ENCODE data around the gene SPTB.

The SPTB gene

DNA sequence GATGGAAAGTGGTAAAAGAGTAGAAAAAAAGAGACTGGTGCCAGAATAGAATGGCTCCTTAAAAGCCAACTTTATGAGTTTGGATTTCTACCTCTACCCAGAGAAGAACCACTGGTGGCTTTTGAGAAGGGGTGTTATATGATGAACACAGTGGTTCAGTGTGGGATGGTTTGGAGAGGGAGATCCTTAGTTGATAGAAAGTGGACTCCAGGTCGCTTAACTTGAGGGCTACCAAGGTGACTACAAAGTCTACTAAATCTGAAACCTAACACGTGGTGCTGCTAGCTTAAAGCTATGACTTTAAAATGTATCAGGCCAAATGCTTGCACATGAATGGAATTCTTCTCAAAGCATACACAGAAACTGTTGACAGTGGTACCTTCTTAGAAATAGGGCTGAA, 8.4 kb downstream of the SPTB start:
- no peak overlapping the region for H3K4me3 ChIP-seq (ENCODE audit: low read length)
- no peak for DNase-seq (ENCODE audit: low read depth)
- TF ChIP-seq, protein P1, sequence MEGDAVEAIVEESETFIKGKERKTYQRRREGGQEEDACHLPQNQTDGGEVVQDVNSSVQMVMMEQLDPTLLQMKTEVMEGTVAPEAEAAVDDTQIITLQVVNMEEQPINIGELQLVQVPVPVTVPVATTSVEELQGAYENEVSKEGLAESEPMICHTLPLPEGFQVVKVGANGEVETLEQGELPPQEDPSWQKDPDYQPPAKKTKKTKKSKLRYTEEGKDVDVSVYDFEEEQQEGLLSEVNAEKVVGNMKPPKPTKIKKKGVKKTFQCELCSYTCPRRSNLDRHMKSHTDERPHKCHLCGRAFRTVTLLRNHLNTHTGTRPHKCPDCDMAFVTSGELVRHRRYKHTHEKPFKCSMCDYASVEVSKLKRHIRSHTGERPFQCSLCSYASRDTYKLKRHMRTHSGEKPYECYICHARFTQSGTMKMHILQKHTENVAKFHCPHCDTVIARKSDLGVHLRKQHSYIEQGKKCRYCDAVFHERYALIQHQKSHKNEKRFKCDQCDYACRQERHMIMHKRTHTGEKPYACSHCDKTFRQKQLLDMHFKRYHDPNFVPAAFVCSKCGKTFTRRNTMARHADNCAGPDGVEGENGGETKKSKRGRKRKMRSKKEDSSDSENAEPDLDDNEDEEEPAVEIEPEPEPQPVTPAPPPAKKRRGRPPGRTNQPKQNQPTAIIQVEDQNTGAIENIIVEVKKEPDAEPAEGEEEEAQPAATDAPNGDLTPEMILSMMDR (conservative IDR thresholded peaks at IDR 0.05; ENCODE audit: low read length), result no peak

DNA sequence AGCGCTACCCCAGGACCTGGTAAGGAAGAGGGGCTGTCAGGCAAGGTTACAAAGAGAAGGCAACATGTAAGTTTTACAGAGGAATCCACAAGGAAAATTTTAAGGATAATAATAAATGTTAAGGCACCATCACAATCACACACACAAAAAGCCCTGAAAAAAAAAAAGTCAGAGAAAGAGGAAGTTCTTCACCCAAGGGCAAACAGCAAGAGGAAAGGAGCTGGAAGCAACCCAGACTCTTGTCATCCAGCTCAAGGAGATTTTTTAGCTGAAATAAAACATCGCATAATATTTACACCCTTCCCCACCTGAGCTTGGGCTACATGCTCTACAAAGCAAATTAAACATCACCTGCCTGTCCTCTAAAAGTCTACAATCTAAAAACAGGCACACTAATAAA, 9.5 kb downstream of the SPTB start:
- no peak overlapping the region for H3K4me3 ChIP-seq (ENCODE audit: low read length)
- no peak for DNase-seq (ENCODE audit: low read depth)
- TF ChIP-seq, protein P1 (conservative IDR thresholded peaks at IDR 0.05; ENCODE audit: low read length), result no peak

DNA sequence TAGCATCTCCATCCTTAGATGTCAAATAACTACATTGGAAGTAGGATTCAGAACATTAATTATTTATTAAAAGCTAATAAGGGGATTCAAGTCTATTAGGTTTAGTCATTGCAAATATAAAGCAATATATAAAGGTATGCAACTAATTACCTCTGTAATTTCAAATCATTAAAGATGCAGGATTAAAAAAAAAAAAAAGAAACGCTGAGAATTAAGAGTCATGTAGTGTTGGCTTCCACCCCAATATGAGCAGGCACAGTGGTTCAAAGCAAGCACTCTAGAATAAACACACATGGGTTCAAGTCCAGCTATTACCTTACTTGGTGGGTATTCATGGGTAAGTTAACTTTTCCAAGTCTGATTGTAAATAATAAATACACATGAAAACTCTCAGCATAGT, 10.9 kb downstream of the SPTB start:
- H3K4me3 ChIP-seq (ENCODE audit: low read length), result no peak overlapping the region
- DNase-seq (ENCODE audit: low read depth), result no peak
- TF ChIP-seq, protein P1 (conservative IDR thresholded peaks at IDR 0.05; ENCODE audit: low read length), result no peak

DNA sequence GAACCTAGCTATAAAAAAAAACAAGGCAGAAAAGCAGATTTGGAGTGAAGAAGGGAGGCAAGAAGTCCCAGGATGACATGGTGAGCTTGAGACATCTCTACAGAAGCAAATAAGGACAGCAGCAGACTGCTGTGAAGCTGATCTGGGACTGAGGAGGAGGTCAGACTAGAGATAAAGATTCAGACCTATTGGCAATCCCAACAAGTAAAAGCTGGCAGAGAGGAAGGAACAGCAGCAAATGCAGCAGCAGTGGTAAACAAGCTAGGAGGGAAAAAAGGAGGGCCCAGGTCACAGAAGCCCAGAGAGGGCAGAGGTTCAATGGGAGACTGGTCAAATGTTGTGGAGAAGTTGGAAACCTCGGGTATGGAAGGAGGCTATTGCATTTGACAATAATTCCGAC, 11.3 kb downstream of the SPTB start:
- TF ChIP-seq, protein P1 (conservative IDR thresholded peaks at IDR 0.05; ENCODE audit: low read length), result no peak
- no peak for DNase-seq (ENCODE audit: low read depth)
- H3K4me3 ChIP-seq (ENCODE audit: low read length), result no peak overlapping the region

DNA sequence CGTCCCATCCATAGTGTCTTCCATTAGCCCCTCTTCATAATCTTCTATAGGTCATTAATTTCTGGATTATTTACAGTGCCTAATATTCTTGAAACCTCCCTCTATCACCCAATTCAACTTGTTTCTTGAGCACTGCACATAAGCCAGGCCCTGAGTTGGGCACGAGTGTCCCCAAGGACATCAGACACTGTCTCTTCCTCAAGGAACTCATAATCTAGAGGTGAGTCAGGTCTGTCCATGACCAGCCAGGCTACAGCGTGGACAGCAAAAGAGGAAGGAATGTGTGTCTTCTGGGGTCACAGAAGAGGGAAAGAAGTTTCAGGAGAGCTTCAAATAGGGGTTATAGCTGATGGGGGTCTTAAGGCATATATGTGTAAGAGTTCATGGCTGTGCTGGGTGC, 12.5 kb downstream of the SPTB start:
- H3K4me3 ChIP-seq (ENCODE audit: low read length), result no peak overlapping the region
- DNase-seq (ENCODE audit: low read depth), result no peak
- TF ChIP-seq, protein P1 (conservative IDR thresholded peaks at IDR 0.05; ENCODE audit: low read length), result no peak

DNA sequence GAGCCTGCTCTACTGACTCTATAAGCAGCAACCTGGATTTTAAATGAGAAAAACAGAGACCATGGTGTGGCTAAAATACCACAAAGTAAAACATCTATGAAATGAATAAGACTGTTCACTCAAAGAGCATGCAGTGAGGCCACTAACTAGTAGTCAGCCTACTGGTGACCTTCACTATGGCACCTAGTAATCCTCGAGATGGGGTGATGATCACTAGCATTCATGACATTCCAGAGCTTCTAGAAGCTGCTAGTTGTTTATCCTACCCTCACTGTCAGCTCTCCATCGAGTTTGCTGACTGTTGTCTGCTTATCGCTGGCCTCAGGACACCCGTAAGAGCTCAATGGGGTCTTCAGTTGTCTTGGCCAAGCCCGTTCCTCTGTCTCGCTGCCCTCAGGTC, 13.7 kb downstream of the SPTB start:
- H3K4me3 ChIP-seq (ENCODE audit: low read length), result no peak overlapping the region
- no peak for DNase-seq (ENCODE audit: low read depth)
- TF ChIP-seq, protein P1 (conservative IDR thresholded peaks at IDR 0.05; ENCODE audit: low read length), result no peak

DNA sequence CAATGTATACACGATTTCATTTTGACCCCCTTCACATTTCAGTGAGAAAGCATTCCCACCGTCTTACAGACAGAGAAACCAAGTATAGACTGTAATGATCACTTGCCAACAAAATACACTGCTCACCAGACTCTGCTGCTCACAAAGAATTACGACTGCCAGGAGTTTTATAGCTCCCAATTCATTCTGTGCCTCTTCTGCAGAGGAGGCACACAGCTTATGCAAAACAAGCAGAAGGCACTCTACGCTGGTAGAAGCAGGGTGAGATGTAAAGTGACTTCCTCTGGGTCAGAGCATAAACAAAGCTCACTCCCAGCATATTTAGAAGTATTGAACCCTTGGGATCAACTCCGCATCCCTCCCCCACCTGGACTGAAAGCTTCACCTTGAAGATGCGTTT, 14.6 kb downstream of the SPTB start:
- H3K4me3 ChIP-seq (ENCODE audit: low read length), result no peak overlapping the region
- no peak for DNase-seq (ENCODE audit: low read depth)
- TF ChIP-seq, protein P1 (conservative IDR thresholded peaks at IDR 0.05; ENCODE audit: low read length), result no peak
